Activated T-cell treated with anti-CD3 and anti-CD28 coated beads, Interleukin-2, amount 50 U/mL, for 1 hour (primary cell): ENCODE measurements around the gene ATP2B2.

ENCODE experiments used
- DNase-seq: peaks from one replicate; pipeline ENCODE4 v3.0.0-alpha.2; 2020

Gene ATP2B2

GRCh38 chr3:10338591-10339353, 166.6 kb downstream of the ATP2B2 start:
- DNase-seq = no peak

- no peak for DNase-seq
These were observed 167.3 kb downstream of the ATP2B2 start for GRCh38 chr3:10338164-10338470.

GRCh38 chr3:10337323-10338163, 167.8 kb downstream of the ATP2B2 start:
- no peak for DNase-seq

GRCh38 chr3:10336761-10337160, 168.6 kb downstream of the ATP2B2 start:
- no peak for DNase-seq

GRCh38 chr3:10335871-10336622, 169.3 kb downstream of the ATP2B2 start:
- DNase-seq = no peak

GRCh38 chr3:10335190-10335738, 170.1 kb downstream of the ATP2B2 start:
- no peak for DNase-seq

- no peak for DNase-seq
These were observed 170.9 kb downstream of the ATP2B2 start for GRCh38 chr3:10334459-10334858.

GRCh38 chr3:10334042-10334441, 171.3 kb downstream of the ATP2B2 start:
- DNase-seq = no peak

- DNase-seq = no peak
These were observed 172.1 kb downstream of the ATP2B2 start for GRCh38 chr3:10333349-10333650.

GRCh38 chr3:10332481-10333348, 172.7 kb downstream of the ATP2B2 start:
- no peak for DNase-seq

- no peak for DNase-seq
These were observed 174.1 kb downstream of the ATP2B2 start for GRCh38 chr3:10331320-10331719.

GRCh38 chr3:10330319-10330718, 175.1 kb downstream of the ATP2B2 start:
- DNase-seq = no peak

- DNase-seq = no peak
These were observed 175.8 kb downstream of the ATP2B2 start for GRCh38 chr3:10329495-10330015.

- no peak for DNase-seq
These were observed 176.8 kb downstream of the ATP2B2 start for GRCh38 chr3:10328460-10329071.

- no peak for DNase-seq
These were observed 177.8 kb downstream of the ATP2B2 start for GRCh38 chr3:10327592-10327991.

GRCh38 chr3:10322352-10322710, 183.1 kb downstream of the ATP2B2 start:
- no peak for DNase-seq

GRCh38 chr3:10321630-10322351, 183.6 kb downstream of the ATP2B2 start:
- no peak for DNase-seq

GRCh38 chr3:10320320-10320677, 185.1 kb downstream of the ATP2B2 start:
- no peak for DNase-seq

GRCh38 chr3:10319804-10320203, 185.6 kb downstream of the ATP2B2 start:
- no peak for DNase-seq

- no peak for DNase-seq
These were observed 186.1 kb downstream of the ATP2B2 start for GRCh38 chr3:10319251-10319650.

GRCh38 chr3:10317961-10318350, 187.4 kb downstream of the ATP2B2 start:
- no peak for DNase-seq
